Measurements from ENCODE around the gene ATXN8OS. TPM values are rescaled to one million over a fixed set of nuclear protein-coding genes. Genes with fewer than 3 reads are reported as not detected.

Gene ATXN8OS
- polyA plus RNA-seq, 1 donor from 2014 or later: 0.33 TPM

DNA sequence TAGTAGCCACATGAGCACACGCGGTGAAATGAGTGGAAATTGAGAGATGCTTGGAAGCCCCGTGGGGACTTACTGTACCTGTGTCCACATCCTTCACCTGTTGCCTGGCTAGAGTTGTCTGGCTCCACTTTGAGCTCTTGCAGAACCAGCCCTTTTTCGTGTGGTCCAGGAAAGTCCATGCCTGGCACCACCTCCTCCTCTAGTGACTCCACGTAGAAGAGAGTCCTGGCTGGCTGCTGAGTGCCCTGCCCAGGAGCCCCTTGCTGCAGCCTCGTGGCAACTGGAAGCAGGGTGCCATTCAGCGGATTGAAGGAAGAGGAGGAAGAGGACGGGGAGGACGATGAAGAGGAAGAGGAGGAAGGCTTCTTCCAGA, 515 bp upstream of the ATXN8OS start:
- Histone ChIP-seq H3K79me2 (replicated peaks; ENCODE audit: insufficient read depth, low read length) (peaks cover 20% of the 10 kb centered on the region), H4K20me1 (ENCODE audit: insufficient read depth) (no peaks in the 10 kb centered on the region), H3K9ac (ENCODE audit: low read length) (peak overlapping the region; percentile 88), H3K9me3 (ENCODE audit: low read length) (no peaks in the 10 kb centered on the region), H3K27me3 (ENCODE audit: insufficient read depth, low read depth, low read length) (peaks cover 9% of the 10 kb centered on the region), H3K9me2 (ENCODE audit: insufficient read depth, low read length) (no peaks in the 10 kb centered on the region), H3K4me2 (ENCODE audit: low read length) (peak overlapping the region; percentile 54), H3K36me3 (ENCODE audit: insufficient read depth, low read length) (no peaks in the 10 kb centered on the region), H3F3A (ENCODE audit: insufficient read depth, low read length, poor library complexity, severe bottlenecking) (no peaks in the 10 kb centered on the region), H3K4me3 (ENCODE audit: low read length) (peak overlapping the region; percentile 81), H2AFZ (ENCODE audit: low read depth, low read length) (no peak overlapping the region), H3K27ac (ENCODE audit: low read length) (peak overlapping the region; percentile 88)
- TF ChIP-seq, protein P1, sequence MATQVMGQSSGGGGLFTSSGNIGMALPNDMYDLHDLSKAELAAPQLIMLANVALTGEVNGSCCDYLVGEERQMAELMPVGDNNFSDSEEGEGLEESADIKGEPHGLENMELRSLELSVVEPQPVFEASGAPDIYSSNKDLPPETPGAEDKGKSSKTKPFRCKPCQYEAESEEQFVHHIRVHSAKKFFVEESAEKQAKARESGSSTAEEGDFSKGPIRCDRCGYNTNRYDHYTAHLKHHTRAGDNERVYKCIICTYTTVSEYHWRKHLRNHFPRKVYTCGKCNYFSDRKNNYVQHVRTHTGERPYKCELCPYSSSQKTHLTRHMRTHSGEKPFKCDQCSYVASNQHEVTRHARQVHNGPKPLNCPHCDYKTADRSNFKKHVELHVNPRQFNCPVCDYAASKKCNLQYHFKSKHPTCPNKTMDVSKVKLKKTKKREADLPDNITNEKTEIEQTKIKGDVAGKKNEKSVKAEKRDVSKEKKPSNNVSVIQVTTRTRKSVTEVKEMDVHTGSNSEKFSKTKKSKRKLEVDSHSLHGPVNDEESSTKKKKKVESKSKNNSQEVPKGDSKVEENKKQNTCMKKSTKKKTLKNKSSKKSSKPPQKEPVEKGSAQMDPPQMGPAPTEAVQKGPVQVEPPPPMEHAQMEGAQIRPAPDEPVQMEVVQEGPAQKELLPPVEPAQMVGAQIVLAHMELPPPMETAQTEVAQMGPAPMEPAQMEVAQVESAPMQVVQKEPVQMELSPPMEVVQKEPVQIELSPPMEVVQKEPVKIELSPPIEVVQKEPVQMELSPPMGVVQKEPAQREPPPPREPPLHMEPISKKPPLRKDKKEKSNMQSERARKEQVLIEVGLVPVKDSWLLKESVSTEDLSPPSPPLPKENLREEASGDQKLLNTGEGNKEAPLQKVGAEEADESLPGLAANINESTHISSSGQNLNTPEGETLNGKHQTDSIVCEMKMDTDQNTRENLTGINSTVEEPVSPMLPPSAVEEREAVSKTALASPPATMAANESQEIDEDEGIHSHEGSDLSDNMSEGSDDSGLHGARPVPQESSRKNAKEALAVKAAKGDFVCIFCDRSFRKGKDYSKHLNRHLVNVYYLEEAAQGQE (IDR thresholded peaks at IDR 0.05; ENCODE audit: borderline replicate concordance): no peak
- TF ChIP-seq SMC3 (conservative IDR thresholded peaks at IDR 0.05; ENCODE audit: poor library complexity): no peak
- TF ChIP-seq TAF1 (IDR thresholded peaks at IDR 0.05; ENCODE audit: low read depth): no peak
- no peak for TF ChIP-seq RAD21 (conservative IDR thresholded peaks at IDR 0.05)
- TF ChIP-seq EP300 (conservative IDR thresholded peaks at IDR 0.05; ENCODE audit: poor library complexity, severe bottlenecking): no peak
- TF ChIP-seq EZH2 (IDR thresholded peaks at IDR 0.05; ENCODE audit: borderline replicate concordance, insufficient read depth, low read length, poor library complexity, severe bottlenecking): no peak
- no peak for TF ChIP-seq POLR2AphosphoS5 (IDR thresholded peaks at IDR 0.05)
- TF ChIP-seq, protein P2, sequence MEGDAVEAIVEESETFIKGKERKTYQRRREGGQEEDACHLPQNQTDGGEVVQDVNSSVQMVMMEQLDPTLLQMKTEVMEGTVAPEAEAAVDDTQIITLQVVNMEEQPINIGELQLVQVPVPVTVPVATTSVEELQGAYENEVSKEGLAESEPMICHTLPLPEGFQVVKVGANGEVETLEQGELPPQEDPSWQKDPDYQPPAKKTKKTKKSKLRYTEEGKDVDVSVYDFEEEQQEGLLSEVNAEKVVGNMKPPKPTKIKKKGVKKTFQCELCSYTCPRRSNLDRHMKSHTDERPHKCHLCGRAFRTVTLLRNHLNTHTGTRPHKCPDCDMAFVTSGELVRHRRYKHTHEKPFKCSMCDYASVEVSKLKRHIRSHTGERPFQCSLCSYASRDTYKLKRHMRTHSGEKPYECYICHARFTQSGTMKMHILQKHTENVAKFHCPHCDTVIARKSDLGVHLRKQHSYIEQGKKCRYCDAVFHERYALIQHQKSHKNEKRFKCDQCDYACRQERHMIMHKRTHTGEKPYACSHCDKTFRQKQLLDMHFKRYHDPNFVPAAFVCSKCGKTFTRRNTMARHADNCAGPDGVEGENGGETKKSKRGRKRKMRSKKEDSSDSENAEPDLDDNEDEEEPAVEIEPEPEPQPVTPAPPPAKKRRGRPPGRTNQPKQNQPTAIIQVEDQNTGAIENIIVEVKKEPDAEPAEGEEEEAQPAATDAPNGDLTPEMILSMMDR (IDR thresholded peaks at IDR 0.05; ENCODE audit: poor library complexity, severe bottlenecking): no peak
- no peak for TF ChIP-seq MXI1 (conservative IDR thresholded peaks at IDR 0.05; ENCODE audit: poor library complexity, severe bottlenecking)

DNA sequence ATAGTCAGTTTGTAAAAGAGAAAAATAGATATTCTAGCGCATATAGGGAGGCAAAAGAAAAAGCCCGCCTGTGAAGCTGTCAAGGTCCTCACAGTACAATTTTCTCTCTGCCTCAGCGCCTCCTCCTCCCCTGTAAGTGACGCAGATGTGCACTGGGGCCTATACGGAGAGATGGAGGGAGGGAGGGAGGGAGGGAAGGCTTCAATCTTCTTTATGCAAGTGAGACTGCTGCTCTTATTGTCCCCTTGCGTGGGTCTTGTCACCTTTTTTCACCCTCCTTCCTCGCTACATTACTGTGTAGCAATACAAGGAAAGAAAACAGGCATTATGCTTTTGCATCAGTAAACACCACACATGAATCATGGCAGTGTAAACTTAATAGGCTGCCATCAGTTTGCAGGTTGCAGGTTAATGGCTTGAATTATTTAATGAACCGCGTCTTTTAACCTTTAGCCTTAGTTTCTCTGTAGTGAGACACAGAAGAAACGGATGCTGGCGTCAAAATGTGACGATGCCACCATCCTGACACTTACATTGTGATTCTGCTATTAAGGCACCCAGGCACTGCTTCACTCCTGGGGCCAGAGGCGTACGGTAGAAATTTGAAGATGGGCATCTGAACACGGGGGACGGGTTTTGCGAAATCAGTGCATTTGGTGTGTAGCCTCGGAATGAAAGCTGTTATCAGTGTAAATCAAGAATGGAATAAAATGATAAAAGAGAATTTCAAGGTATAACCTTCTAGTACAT, 905 bp downstream of the ATXN8OS start, which contains the start of gene KLHL1:
TSS of gene KLHL1 (minus strand) at position 97 of the 750 bp plus-strand sequence. CDS start 753 bp downstream, outside the sequence.
- Histone ChIP-seq H3F3A (ENCODE audit: insufficient read depth, low read length, poor library complexity, severe bottlenecking) (no peaks in the 10 kb centered on the region), H3K4me3 (ENCODE audit: low read length) (peak within 1 kb of the TSS; percentile 81), H3K79me2 (replicated peaks; ENCODE audit: insufficient read depth, low read length) (peaks cover 20% of the 10 kb centered on the region), H3K9ac (ENCODE audit: low read length) (peak within 1 kb of the TSS; percentile 88), H3K4me2 (ENCODE audit: low read length) (peak within 1 kb of the TSS; percentile 80), H4K20me1 (ENCODE audit: insufficient read depth) (no peaks in the 10 kb centered on the region), H3K27me3 (ENCODE audit: insufficient read depth, low read depth, low read length) (peaks cover 9% of the 10 kb centered on the region), H3K9me2 (ENCODE audit: insufficient read depth, low read length) (no peaks in the 10 kb centered on the region), H2AFZ (ENCODE audit: low read depth, low read length) (peak within 1 kb of the TSS; percentile 73), H3K9me3 (ENCODE audit: low read length) (no peaks in the 10 kb centered on the region), H3K36me3 (ENCODE audit: insufficient read depth, low read length) (no peaks in the 10 kb centered on the region), H3K27ac (ENCODE audit: low read length) (peak within 1 kb of the TSS; percentile 88)
- TF ChIP-seq, protein P1 (IDR thresholded peaks at IDR 0.05; ENCODE audit: borderline replicate concordance): peak; percentile 47
- TF ChIP-seq EP300 (conservative IDR thresholded peaks at IDR 0.05; ENCODE audit: poor library complexity, severe bottlenecking): peak; percentile 54
- TF ChIP-seq POLR2AphosphoS5 (IDR thresholded peaks at IDR 0.05): peak; percentile 84
- TF ChIP-seq, protein P2 (IDR thresholded peaks at IDR 0.05; ENCODE audit: poor library complexity, severe bottlenecking): no peak

All from neural cell (in vitro differentiated cells).